ENCODE measurements around the gene TRAF7.
"Not testable (repeated sequence)": the region's sequence is repeated elsewhere in the genome, so short reads cannot be mapped to it uniquely, and the experiment has no call there.

DNA sequence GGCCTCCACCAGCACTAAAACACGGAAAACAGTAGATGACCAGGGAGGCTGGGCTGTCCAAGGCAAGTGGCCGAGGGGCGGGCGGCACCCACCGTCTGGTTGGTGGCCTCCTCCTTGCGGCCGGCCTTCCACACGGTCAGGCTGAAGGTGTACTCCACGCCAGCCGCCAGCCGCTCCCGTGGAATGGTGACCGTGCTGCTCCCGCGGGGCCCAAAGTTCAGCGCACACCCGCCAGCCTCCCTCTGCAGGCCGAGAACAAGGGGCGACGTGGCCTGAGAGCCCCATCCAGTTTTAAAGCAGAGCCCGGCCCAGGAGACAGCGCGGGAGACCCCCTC is 47.8 kb upstream of the TRAF7 start:
- TF ChIP-seq, protein P1, sequence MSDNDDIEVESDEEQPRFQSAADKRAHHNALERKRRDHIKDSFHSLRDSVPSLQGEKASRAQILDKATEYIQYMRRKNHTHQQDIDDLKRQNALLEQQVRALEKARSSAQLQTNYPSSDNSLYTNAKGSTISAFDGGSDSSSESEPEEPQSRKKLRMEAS (IDR thresholded peaks at IDR 0.05), result not testable (repeated sequence)
- not testable (repeated sequence) for TF ChIP-seq HCFC1 (IDR thresholded peaks at IDR 0.05; ENCODE audit: low read depth, low read length); NR2C2 (CRISPR knock-in tag; IDR thresholded peaks at IDR 0.05; ENCODE audit: borderline replicate concordance); ZNF282 (IDR thresholded peaks at IDR 0.05; ENCODE audit: partially characterized antibody); ARNT (IDR thresholded peaks at IDR 0.05); ARNT2 (CRISPR knock-in tag; IDR thresholded peaks at IDR 0.05; ENCODE audit: low read depth); SIN3A (IDR thresholded peaks at IDR 0.05; ENCODE audit: borderline replicate concordance, low read depth, low read length); ZBTB20 (CRISPR knock-in tag; IDR thresholded peaks at IDR 0.05; ENCODE audit: borderline replicate concordance, low read depth); ZNF747 (CRISPR knock-in tag; IDR thresholded peaks at IDR 0.05; ENCODE audit: borderline replicate concordance); ZBTB21 (CRISPR knock-in tag; IDR thresholded peaks at IDR 0.05); ZNF101 (CRISPR knock-in tag; IDR thresholded peaks at IDR 0.05; ENCODE audit: borderline replicate concordance, low read depth); ZNF367 (CRISPR knock-in tag; IDR thresholded peaks at IDR 0.05; ENCODE audit: borderline replicate concordance)
- TF ChIP-seq, protein P2, sequence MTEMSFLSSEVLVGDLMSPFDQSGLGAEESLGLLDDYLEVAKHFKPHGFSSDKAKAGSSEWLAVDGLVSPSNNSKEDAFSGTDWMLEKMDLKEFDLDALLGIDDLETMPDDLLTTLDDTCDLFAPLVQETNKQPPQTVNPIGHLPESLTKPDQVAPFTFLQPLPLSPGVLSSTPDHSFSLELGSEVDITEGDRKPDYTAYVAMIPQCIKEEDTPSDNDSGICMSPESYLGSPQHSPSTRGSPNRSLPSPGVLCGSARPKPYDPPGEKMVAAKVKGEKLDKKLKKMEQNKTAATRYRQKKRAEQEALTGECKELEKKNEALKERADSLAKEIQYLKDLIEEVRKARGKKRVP (CRISPR knock-in tag; IDR thresholded peaks at IDR 0.05), result not testable (repeated sequence)
- TF ChIP-seq, protein P3, sequence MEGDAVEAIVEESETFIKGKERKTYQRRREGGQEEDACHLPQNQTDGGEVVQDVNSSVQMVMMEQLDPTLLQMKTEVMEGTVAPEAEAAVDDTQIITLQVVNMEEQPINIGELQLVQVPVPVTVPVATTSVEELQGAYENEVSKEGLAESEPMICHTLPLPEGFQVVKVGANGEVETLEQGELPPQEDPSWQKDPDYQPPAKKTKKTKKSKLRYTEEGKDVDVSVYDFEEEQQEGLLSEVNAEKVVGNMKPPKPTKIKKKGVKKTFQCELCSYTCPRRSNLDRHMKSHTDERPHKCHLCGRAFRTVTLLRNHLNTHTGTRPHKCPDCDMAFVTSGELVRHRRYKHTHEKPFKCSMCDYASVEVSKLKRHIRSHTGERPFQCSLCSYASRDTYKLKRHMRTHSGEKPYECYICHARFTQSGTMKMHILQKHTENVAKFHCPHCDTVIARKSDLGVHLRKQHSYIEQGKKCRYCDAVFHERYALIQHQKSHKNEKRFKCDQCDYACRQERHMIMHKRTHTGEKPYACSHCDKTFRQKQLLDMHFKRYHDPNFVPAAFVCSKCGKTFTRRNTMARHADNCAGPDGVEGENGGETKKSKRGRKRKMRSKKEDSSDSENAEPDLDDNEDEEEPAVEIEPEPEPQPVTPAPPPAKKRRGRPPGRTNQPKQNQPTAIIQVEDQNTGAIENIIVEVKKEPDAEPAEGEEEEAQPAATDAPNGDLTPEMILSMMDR (CRISPR knock-in tag; IDR thresholded peaks at IDR 0.05), result not testable (repeated sequence)
